UCSD-AML1 (cell line): Measurements from ENCODE around the gene CHST4.
"Not testable (repeated sequence)": the region's sequence is repeated elsewhere in the genome, so short reads cannot be mapped to it uniquely, and the experiment has no call there.

Experiments used
- DNase-seq: peaks from one replicate; lab custom pipeline; 2025; ENCODE audit not compliant: unreplicated experiment; lab: John Stamatoyannopoulos, UW

The CHST4 gene

DNA sequence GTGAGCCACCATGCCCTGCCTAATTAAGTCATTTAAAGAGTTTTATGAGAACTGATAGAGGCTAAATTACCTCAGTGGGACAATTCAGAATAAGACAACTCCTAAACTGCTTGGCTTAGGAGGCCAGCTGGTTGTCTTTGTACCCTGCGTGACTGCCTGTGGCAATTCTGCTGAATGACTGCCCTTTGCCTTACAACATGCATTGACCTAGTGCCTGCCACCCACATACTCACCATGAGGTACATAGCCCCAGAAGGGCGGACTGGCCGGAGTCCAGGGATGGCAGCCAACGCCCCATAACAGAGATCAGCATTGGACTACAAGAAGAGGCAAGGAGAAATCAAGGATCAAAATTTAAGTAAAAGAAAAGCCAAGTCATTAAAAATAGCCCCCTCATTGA, 43.4 kb downstream of the CHST4 start:
- DNase-seq: no peak

DNA sequence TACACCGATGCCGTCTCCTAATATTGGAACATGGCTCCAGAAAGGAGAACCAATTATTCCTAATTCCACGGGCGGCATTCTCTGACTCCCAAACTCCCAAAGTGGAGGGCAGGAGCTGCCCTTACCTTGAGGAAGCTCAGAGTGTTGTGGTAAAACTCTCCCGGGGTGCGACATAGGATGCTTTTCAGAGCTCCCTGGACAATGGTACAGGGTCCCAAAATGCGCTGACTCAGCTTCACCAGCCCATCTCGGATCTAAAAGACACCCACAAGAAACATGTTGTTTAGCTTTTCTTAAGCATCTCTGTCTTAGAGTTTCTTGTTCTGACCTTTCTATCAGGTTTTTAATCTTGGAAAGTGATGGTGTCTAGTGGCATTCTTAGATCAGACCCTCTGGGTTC, 43.9 kb downstream of the CHST4 start:
- no peak for DNase-seq

DNA sequence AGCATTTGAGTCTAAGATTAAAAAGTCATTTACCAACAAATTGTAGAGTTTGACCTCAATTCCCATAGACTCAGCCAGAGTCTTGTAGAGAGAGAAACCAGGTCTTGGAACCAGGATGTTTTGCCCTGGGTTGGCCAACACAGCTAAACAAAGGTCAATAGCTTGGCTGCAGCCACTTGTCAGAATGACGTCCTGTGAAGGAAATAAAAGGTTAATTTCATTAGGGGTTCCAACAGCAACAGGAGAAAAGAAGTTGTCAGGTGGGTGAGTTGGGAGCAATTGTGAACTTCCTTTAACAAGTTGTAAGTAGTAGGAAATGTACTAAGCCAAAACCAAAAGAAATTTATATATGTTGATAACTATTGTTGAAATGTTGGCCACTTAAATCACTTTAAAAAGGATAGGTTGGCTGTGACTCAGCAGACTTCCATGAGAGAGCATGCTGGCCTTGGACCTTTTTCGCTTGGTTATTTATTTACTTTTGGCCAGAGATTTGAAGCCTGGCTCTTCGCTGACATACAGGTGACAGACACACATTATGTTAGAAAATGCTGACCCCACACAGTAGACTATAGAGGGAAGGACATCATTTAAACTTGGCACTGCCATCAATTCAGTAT, 46.4 kb downstream of the CHST4 start:
- DNase-seq: no peak

DNA sequence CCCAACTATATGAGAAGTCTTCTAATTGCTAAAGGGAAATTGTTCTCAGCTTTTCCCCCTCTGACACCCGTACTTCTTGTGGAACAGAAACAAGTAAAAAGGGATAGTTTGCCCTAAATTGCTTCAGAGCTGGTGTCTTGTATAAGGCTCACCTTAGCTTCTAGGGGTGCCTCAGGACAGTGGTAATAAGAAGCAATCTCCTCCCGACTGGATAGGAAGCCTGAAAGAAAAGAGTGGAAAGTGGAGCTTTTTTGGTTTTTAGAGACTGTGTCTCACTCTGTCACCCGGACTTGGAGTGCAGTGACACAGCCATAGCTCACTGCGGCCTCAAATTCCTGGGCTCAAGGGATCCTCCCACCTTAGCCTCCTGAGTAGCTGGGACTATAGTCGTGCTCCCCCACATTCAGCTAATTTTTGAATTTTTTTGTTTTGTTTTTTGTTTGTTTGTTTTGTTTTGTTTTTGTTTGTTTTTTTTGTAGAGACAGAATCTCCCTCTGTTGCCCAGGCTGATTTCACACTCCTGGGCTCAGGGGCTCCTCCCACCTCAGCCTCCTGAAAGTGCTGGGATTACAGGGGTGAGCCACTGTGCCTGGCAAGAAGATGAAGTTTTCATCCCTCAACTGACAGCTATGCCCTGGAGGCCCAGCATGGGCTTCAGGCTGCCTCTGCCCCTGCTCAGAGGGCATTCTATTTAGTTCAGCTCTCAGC, 47.3 kb downstream of the CHST4 start:
- no peak for DNase-seq

DNA sequence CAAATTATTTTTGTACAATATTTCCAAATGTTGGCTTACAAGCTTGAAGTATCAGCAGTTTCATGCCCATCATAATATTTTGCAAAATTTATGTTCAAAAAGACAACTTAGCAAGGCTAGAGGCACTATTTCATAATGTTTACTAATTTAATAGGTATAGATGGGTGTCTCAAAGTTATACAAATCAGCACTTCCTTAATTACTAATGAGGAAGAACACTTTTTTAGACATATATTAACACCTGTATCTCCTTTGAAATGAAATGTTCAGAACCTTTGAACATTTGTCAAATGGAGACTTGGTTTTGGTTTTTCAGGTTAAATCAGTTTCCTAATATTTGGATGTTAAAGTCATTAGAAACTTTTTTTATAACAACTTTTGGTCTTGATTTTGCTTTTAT, 48.5 kb downstream of the CHST4 start:
- no peak for DNase-seq

DNA sequence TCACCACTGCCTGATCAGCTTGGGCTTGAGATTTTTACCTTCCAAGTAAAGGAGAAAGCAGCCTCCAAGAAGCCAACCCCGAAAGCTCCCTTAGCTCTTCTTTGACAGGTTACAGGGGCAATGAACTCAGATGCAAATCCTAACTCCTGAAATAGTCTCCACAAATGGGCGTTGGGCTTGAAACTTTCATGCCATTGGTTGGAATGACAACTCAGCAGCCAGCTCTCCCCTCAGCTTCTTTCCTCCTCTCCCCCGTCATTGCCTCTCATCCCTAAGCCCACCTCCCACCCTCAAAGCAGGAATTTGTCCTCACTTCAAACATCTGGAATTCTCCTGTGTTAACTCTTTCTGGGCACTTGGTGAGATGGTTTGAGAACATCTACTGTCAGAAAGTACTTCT, 50.7 kb downstream of the CHST4 start, which contains the start of gene TAT:
Gene TAT, minus strand, starts transcription at position 122 of the 400 bp plus-strand sequence. CDS start 677 bp downstream, outside the sequence.
- DNase-seq: no peak

DNA sequence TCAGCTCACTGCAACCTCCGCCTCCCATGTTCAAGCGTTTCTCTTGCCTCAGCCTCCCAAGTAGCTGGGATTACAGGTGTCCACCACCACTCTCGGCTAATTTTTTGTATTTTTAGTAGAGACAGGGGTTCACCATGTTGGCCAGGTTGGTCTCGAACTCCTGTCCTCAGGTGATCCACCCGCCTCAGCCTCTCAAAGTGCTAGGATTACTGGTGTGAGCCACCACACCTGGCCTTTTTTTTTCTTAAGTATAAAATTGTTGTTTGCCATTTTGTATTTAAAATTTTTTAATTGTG, 56.3 kb downstream of the CHST4 start:
- not testable (repeated sequence) for DNase-seq

DNA sequence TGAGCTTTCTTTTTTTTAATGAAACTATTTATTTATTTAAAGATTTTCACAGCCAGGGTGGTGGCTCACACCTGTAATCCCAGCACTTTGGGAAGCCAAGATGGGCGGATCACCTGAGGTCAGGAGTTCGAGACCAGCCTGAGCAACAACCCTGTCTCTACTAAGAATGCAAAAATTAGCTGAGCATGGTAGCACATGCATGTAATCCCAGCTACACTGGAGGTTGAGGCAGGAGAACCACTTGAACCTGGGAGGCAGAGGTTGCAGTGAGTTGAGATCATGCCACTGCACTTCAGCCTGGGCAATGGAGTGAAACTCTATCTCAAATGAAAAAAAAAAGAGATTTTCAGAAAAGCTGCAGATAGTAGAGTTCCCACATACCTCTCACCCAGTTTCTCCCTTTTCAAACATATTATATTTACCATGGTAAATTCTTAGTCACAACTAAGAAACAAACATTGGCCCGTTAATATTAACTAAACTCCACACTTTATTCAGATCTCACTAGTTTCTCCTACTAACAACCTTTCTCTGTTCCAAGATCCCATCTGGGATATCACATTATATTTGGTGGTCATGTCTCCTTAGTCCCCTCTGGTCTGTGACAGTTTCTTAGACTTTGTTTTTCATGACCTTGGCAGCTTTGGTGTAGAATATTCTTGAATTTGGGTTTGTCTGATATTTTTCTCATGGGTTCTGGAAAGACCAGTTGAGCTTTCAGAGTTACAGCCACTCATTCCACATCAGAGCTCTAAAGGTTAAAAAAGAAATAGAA, 58.5 kb downstream of the CHST4 start:
- DNase-seq: no peak

DNA sequence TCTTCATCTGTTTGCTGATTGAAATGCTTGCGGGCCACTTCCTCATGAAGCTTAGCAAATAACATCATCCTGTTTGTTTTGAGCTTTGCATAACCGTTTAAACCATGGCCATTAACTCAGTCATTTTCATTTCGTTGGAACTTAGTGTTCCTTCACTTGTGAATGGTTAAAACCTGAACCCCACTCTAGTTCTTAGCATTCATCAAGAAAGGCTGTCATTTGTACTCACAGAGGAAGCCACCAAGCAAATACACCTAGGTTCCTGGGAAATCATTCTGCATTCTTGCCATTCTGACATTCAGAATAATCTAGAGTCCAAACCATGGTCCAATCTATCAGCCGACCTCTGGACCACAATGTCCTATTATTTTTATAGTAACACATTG, 59.1 kb downstream of the CHST4 start:
- no peak for DNase-seq
